IMR-90 (cell line): ENCODE measurements around the gene ACSL6.

Source experiments
- MAFK ChIP-seq: IDR thresholded peaks from 2 replicates; pipeline ENCODE4 v1.6.1; 2012; ENCODE audit warnings: low read depth, low read length, improper control_type of control experiment
- MXI1 ChIP-seq: IDR thresholded peaks from 2 replicates; pipeline ENCODE4 v1.6.1; 2012; ENCODE audit warnings: low read depth, mild to moderate bottlenecking, low read length, moderate library complexity, borderline replicate concordance
- POLR2A ChIP-seq: IDR thresholded peaks from 2 replicates; pipeline ENCODE4 v1.6.1; 2012; ENCODE audit warnings: mild to moderate bottlenecking, low read depth, low read length
- TF ChIP-seq, protein P1 (sequence below): conservative IDR thresholded peaks from 2 replicates; pipeline ENCODE4 v1.5.1; 2012; ENCODE audit warnings: mild to moderate bottlenecking, low read depth, low read length, improper control_type of control experiment

DNA sequence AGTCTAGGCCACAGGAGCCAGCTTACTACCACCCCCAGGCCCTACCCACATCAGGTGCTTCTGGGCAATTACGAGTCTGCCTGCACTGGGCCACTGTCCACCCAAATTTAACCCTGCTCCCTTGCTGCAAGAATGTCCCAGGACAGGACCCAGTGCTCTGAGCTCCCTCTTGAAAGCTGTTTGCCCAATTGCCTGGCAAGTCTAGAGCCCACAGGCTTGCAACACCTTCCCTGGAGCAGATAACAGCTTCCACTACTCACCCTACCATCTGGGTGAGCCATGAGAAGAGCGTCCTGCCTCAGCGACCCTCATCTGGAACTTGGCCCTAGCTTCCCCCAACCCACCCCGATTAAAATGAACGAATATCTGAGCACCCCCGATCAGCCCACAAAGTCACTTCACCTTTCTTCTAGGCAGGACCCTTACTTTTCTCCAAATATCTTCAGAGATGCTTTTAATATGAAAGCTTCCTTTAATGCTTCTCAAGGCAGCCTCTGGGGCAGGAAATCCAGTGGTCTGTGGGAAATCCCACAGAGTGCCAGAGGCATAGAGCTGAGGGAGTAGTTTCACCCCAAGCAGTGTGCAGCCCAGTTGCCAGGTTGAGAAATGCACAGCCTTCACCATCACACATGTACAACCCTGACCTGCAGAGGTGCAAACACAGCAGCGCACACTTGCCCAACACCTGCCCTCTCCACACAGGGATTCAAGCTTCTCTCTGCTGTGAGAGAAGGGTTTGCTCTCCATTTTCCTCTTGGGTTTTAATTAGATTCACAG is 10.6 kb downstream of the ACSL6 start:
- TF ChIP-seq, protein P1, sequence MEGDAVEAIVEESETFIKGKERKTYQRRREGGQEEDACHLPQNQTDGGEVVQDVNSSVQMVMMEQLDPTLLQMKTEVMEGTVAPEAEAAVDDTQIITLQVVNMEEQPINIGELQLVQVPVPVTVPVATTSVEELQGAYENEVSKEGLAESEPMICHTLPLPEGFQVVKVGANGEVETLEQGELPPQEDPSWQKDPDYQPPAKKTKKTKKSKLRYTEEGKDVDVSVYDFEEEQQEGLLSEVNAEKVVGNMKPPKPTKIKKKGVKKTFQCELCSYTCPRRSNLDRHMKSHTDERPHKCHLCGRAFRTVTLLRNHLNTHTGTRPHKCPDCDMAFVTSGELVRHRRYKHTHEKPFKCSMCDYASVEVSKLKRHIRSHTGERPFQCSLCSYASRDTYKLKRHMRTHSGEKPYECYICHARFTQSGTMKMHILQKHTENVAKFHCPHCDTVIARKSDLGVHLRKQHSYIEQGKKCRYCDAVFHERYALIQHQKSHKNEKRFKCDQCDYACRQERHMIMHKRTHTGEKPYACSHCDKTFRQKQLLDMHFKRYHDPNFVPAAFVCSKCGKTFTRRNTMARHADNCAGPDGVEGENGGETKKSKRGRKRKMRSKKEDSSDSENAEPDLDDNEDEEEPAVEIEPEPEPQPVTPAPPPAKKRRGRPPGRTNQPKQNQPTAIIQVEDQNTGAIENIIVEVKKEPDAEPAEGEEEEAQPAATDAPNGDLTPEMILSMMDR, result no peak
- no peak for TF ChIP-seq POLR2A
- no peak for TF ChIP-seq MAFK
- TF ChIP-seq MXI1, result no peak
